Activated CD8-positive, alpha-beta memory T cell treated with anti-CD3 and anti-CD28 coated beads, Interleukin-2, amount 50 U/mL, for 24 hours (primary cell): Measurements from ENCODE around the gene GATA3.

Source experiments
- DNase-seq: peaks from one replicate; pipeline ENCODE4 v3.0.0-alpha.2; 2020; ENCODE audit errors: extremely low read depth

GATA3 gene

DNA sequence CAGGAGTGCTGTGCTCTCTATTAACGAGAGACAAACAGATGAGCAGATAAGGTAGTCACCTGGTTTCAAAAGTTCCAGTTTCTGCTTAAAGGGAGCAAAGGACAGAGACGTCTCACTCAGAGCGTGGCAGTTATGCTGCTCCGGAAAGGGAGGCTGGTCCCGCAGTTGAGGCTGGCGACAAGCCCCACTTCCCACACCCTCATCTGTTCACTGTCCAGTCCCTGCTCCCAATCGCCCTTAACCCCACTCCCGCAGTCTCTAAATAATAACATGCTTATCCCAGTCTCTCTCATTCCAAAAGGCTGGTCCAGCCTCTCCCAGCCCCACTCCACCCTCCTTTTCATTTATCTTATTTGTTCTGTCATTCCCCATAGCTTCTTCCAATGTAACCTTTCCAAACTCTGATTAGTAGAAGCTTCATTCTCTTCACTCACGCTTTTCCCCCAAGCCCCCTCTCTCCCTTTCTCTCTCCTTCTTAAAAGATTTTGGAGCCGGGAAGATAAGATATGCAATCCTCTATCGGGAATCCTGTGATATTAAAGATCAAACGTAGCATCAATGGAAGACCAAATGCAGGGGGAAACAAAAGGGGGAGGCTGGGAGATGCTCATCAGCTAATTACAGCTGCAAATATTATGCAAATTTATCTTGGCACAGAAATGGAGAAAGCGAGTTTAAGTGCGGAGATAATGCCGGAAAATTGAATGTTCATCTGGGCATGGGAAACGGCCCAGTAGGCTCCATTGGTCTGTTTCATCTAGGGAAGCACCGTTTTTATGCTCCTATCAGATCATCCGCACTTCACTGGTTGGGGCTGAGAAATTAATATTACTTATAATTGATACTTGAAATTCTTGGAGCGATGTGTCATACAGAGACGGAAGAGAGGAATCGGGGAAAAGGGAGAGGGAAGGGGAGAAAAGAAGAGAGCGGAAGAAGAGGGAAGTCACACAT is 16.3 kb upstream of the GATA3 start:
- DNase-seq = no peak

DNA sequence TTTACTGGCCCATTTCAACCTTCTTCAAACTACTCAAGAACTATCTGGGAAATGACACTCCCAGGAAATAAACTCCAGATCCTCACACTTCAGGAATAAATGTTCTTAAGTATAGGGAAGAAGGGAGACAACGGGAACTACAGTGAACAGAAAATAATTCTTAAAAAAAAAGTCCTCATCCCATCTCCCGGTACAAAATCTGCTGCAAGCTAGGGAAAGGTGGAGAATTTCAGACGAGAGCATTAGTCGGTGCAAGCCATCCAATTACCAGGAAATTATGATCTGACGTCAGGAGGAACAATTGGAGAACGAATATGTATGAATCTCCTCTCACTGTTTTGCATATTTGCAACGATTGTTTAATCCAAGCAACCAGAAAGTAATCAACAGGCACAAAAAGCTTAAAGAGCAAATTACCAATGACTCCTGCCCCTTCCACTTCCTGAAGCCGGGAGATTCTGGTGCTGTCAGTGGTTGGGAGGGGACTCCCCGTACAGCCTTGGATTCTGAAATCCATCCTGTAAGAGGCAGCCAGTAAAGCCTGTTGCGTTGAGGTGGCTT is 15.1 kb upstream of the GATA3 start:
- DNase-seq = no peak

DNA sequence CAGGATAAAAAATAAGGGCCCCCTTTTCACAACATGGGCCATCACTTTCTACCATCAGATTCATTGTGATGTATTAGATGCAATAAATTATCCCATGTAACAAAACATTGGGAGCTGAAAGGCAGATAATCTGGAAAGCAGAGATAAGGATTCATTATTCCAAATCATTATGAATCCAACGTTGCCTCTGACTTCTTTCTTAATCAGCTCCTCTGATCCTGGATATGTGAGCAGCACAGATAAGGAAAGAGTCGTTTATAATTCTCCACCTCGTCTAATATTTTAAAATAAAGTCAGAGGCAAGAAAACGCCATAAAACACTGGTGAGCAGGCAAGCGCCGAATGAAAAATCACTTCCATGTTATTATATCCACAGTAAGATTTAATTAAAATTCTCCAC is 13.8 kb upstream of the GATA3 start:
- no peak for DNase-seq

DNA sequence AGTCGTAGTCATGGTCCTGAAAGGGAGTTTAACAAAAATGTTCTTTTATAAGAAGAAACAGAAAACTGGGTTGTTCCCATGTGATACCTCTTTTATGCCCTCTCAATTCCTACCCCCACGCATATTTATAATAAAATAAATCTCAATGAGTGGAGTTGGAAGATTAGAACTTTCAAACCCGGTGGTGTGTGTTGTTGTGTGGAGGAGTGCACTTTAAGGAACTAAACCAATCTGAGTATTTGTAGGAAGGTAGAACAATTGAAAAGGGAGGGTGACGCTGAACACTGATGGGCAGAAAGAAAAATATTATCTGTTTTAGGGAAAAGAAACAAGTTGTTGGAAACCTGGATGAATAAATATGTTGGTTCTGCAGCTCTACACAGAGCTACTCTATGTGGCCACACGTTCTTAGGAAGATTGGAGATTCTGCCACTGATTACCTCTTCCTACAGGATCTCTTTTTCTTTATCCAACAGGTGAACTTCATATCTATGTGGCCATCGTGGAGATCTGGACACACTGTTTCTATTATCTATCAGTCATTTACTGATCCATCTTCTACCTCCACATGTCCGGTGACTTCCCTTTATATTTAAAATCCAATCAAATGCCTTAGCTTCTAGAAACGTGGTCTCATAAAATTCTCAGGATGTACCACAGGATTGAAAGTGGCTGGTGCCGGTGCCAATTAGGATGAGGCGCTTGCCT is 13.1 kb upstream of the GATA3 start:
- DNase-seq = no peak

DNA sequence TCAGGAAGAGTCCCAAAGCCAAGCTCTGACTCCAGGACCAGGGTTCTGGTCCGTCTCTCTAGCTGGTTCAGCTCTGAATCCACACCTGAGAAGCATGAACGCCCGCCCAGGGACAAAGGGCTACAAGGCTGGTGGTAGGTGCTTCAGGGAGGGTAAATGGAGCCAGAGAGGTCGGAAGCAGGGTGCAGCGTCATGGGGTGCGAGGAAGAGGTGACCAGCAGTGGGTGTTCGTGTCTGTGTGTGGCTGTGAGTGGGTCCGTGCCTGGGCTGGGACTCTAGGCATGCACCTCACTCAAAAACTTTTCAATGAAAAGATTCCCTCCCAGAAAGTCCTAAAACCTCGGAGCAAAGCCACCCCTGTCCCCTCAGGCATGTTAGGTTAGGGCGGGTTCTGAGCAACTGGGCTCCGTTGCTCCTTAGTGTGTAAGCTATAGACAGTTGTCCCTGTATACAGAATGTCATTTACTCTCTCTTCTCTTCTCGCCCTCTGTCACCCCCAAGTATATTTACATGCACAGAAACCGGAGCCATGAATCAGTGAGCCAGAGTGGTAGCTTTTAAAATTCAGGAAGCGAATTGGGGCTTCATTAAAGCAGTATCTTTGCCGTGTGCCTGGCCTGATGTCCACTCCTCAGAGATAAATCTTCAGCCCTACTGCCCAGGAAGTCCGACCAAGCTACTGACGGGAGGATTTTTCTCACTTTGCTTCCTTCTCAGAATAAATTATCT is 12.3 kb upstream of the GATA3 start:
- no peak for DNase-seq

DNA sequence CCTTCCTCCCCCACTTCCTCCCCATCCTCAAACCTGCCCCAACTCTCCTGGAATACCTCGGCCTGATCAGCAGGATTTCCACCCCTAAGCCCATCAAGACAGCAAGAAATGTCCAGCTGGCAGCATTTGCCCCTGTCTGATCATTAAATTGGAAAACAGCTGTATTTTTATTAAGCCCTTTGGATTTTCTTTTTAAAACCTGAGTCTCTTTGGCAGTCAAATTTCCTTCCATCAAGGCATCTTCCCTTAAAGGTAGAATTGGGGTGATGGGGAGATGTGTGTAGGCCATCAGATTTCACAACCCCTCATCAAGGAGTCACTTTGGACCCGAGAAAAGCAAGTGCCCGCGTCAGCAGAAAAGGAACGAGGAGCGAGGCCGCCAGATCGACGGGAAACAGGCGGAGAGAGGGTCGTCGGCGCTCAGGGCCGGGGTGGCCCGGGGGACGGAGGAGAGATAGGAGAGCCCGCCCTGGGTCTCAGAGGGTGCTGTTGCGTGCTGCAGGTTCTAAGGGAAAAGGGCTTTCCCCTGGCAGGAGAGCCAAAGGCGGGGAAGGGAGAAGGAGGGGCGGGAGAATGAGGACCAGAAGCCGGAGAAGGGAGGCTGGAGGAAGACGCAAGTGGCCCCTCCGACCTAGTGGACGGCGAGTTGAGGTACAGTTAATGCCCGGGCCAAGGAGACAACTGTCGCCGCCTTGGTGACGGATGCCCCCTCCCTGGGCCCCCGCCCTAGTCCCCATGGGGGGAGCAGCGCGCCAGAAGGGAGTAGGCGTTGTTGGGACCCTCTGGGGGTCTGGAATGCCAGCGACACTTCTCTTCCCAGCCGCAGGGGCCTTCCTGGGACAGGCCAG is 11.5 kb upstream of the GATA3 start:
- no peak for DNase-seq

DNA sequence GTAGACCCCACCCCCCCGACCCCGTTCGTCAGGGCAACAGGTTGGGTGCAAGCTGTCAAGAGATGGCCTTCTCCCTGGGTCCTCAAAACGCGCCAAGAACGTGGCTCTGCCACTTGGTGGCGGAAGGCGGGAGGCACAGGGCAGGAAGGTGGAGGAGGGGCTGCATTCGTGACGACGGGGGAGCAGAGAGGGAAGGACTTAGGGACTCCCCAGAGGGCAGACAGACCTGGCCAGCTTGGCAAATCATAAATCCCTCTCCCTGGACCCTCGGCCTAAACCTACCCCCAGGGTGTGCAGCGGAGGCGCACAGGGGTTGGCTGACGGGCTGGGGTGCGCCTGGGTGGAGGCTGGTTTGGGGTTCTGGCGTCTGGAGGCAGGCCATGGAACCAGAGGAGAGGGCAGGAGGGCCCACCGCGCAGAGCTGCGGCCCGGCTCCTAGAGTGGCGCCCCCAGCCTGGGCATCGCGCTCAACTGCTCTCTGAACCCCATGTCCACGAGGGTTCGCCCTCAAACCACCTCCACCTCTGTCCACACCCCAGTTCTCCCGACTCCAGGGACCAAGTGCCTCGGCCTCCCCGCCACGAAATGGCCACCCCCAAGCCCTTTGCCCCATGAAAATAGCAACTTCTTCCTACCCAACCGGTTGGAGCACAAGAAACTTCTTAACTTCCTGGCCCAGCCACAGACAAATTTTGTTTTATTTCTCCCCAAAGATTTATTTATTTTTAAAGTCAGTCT is 10.8 kb upstream of the GATA3 start:
- DNase-seq = no peak

DNA sequence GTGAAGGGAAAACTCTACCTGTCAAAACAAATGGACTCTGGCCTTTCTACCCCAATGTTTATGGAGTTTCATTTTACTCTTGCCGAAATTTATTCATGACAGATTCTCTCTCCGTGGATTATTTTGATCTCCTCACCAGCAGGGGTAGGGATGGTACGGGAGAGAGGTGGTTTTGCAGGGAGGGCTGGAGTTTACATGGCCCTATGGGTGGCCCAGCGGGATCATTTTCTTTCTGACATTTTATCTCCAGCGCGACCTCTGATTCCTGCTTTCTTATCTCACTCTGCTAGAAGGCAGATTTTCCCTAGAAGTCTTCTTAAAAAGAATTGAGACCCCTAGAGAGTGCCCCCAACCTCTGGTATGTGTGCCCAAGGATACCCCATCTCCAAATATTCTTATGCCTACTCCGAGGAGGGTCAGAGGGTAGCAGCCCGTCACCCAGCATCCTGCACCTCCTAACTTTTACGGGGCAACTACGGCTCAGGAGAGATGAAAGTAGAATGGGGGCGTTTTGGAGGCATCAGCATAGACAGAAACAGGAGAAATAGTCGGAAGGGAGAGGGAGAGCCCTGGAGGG is 10.1 kb upstream of the GATA3 start:
- no peak for DNase-seq

DNA sequence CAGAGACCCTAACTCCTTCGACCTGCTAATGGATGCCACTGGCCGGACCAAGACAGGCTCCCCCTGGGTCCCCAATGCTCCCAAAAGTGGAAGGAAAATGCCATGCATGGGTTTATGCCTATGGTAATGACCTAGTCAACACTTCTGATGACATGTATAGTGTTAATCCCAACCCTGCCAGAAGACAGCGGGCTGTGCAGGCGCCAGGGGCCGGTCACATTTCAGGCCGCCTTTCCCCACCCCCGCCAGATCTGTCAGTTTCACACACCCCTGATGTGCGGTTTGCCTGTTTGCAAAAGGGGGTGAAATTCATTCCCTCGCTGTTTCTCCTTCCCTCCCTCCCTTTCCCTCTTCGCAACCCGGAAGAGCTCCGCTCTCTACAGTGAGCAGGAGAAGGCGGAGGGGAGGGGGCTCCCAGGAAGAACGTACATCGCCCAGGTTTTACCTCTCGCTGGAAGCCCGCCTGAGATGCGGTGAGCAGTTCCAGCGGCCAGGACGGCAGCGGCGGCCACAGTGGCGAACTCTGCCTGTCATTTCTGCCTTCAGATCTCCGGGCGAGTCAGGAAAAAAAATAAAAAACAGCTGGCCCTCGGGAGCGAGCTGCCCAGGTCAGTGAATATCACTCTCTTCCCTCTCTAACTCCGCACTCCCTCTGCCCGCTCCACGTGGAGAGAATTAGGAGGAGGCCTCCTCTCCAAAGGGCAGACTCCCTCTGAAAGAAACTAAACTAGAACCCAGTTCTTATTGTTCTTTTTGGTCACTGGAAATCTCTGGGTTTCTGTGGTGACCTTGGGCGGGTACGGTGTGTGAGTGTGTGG is 9.4 kb upstream of the GATA3 start:
- no peak for DNase-seq

DNA sequence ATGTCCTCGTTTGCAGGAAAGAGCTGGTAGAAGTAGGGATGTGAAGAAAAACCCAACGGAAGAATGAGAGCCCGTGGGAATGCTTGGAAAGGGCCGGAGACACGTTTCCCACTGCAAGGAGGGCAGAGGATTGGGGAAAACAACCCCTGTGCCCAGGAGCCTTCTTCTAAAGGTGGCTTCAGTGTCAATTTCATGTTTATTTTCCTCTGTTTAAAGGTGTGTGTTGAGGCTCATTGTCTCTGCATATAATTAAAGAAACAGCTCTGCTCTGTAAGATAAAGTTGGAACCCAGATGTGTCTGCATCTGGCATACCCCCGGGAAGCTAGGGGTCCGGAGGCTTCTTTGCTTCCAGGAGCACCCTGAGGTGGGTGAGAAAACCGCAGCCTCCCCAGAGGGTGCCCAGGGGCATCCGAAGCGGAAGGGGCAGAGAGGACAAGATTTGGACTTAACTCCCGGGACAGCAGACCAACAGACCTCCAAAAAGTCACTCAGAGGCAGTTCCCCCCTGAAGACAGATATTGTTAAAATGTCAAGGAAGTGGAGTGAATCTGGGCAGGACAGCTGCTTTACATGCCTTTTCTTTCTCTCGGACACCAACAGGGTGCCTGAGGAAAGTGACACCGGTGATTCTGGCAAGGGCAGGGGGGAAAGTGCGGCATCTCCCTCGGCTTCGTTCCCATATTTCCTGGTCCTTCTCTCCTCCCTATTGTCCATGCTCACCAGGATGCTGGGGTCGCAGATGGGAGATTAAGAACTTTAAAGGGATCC is 8.6 kb upstream of the GATA3 start:
- no peak for DNase-seq

DNA sequence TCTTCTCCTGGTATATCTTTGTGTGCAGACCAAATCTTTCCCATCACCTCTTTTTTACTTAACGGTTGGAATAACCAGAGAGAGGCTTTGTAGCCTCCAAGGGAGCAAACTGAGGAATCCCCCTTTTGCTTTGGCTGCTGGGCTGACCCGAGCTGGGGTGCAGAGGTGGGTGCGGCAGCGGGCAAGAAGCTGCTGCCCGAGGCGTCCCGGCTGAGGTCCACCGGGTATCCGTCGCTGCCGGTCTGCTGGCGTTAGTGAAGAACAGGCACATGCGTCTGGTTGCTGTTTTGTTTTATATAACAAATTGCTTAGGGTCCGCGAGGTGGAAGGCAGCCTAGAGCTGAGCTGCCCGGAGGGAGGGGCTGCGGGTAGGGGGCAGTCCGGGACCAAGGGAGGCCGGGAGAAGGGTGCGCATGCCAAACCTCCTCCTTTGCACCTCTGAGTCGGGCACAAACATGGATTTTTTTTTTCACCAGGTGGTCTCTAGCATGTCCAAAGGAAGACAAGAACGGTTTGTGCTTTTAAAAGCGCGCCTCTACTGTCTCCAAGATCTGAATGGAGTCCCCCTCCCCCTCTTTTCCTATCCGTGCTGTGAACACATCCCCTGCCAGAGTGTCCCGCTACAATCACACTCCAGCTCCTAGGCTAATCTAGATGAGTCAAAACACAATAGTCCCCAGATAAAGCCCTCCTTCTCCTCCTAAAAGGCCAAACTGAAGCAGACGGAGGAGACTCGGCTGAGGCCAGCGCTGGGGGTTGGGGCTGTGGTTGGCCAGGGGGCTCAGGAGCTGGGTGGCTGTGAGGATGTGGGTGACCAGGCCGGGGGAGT is 6.8 kb upstream of the GATA3 start:
- no peak for DNase-seq

DNA sequence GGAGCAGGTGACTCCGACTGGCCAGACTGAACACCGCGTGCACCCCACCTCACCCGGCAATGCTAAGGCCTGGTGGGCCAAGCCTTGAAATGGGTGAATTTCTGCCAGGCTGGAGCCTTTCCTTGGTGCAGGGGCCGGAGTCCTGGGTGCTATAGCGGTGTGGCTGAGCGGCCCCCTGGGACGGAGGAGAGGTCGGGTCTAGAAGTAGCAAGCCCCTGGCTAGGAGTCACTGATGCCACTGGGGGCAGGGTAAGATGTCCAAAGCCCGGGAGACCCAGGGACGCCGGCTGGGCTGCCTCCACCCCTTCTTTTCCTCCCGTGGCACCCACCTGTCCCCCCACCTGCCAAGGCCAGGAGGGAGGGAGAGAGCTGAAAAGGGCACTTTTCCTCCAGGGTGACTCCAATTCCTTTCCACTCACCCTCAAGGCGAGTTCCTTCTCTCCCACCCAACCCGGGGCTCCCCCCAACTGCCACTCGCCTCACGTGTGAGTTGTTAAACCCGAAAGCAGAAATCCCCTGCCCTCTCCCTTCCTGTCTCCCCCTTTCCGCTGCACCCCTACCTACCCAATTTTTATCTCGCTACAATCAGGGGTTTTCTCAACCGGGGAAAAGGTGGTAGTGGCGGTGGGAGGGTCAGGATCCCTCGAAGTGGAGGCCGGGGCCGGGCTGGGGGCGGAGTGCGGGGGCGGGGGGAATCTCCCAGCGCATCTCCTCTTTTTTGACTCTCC is 6.0 kb upstream of the GATA3 start:
- DNase-seq = no peak

DNA sequence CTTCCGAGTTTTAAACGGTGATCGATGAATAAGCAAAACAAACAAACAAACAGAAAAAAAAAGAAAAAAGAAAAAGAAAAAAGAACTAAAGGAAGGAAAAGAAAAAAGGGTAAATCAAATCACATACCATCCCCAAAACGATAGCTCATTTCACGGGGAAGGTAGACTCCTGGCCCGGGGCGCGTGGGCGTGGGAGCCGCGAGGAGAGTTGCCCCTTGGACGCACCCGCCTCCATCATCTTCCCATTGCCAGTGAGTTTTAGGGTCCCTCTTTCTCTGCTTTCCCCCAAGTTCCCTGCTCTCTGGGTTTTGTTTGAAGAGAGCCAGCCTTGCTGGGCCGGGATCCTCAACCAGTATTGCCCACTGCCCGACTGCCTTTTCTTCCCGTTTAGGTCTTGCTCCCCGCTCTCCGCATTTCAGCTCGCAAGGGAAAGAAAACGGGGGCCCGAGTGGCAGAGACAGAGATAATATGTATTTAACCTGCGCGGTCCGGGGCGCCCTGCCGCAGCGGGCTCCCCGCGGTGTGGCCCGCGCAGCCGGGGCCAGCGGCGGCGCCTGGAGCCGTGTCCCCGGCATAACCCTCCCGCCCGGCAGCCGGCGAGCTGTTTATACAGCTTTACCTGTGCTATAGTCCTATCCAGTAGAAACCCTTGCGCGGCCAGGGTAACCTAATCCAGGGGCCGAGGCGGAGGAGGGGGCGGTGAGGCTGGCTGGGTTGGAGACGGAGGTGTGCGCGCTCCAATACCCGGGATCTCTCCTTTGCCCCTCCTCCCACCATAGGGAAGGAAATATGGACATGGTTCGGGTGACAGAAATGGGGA is 5.2 kb upstream of the GATA3 start:
- DNase-seq = no peak

DNA sequence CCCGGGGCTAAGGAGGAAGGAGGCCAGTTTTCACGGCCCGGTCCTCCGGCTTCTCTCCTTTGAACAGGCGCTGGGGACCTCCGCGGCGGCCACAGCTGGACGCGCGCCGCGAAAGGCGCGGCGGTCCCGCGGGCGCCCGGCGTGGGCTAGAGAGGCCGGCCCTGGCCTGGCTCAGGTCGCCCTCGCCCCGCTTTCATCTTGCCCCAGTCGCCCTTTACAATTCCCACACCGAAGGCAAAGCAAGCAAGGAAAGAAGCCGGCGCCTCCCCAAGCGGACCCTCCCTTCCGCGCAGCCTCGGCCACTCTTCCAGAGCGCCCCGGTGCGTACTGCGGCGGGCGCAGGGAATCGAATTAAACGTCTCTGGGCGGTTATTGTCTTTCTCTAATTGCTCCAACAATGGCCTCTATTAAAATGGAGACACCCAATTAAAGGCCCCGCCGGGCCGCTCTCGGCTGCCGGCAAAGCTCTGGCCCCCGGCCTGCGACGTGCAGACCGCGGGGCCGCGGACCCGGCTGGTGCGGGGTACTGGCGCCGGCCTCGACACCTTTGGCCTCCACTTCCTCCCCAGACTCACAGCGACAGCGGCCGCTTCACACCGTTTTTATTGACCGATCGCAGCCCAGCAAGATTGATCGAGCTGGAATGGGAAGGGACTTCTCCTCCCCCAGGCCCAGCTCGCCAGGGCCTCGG is 4.5 kb upstream of the GATA3 start:
- DNase-seq = no peak

DNA sequence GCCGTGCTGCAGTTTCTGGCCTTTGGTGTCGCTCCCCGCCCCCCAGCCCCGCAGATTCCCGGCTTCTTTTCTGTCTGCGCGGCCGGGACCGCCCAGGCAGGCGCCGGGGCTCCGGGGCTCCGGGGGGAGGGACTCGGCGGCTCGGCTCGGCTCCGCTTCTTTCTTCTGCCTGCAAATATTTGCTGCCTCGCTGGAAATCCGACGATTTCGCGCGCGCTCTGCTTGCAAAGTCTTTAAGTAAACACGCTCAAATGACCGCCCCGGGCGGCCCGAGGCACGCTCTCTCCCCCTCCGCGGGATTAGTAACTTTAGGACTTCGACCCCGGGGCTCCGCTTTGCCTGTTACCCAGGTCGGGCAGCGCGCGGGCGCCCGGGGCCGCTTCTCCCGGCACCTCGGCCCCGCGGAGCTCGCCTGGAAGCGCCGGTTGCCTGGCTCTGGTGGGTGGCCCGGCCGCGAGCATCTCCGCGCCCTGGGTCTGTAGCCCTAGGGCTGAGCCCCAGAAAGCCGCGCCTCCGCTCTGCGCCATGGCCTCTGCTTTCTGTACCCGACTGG is 3.9 kb upstream of the GATA3 start:
- DNase-seq = no peak
